Measurements from ENCODE around the gene MTFR1L. TPM values are rescaled to one million over a fixed set of nuclear protein-coding genes. Genes with fewer than 3 reads are reported as not detected.

The MTFR1L gene
- total RNA-seq, 2 donors from 2014 or later = 36.3 to 48.6 TPM

DNA sequence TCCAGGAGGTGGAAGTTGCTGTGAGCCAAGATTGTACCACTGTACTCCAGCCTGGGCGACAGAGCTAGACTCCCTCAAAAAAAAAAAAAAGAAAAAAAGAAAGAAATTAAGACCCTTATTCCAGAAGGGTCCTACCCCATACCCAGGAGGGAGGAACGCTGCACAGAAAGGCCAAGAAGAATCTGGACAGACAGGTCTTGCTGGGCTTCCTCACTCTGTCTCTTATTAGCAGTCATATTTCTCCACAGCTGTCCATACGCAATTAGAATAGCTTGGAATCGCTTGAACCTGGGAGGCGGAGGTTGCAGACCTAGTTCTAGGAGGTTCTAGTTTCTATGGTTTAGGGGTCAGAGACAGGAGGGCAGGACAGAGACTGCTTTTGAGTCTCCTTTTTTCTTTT is 58.9 kb downstream of the MTFR1L start:
- H3K27ac ChIP-seq = no peak overlapping the region

GRCh38 chr1:25879675-25880074 is 59.9 kb downstream of the MTFR1L start:
- DNase-seq = no peak
- Histone ChIP-seq H3K4me1 (peaks cover 1% of the 10 kb centered on the region), H3K9ac (ENCODE audit: low read depth in 2 of 2, low read length in 2 of 2) (no peak overlapping the region), H3K27me3 (no peaks in the 10 kb centered on the region), H3K27ac (no peak overlapping the region), H3K9me3 (no peaks in the 10 kb centered on the region), H3K36me3 (no peaks in the 10 kb centered on the region), H3K4me3 (no peak overlapping the region)
- TF ChIP-seq CTCF (IDR thresholded peaks at IDR 0.05) = no peak
- intact Hi-C loops (cut with DNase I) = no loop called here

More for the DNA sequence above, 58.9 kb downstream of the MTFR1L start:
- Histone ChIP-seq H3K27me3 (no peaks in the 10 kb centered on the region), H3K4me1 (peaks cover 6% of the 10 kb centered on the region), H3K4me3 (no peak overlapping the region), H3K9ac (ENCODE audit: low read depth in 2 of 2, low read length in 2 of 2) (no peak overlapping the region), H3K36me3 (no peaks in the 10 kb centered on the region), H3K9me3 (no peaks in the 10 kb centered on the region)
- intact Hi-C loops (cut with DNase I) = no loop called here
- DNase-seq = no peak
- TF ChIP-seq CTCF (IDR thresholded peaks at IDR 0.05) = no peak

GRCh38 chr1:25880518-25880917 is 60.8 kb downstream of the MTFR1L start:
- Histone ChIP-seq H3K36me3 (no peaks in the 10 kb centered on the region), H3K9me3 (no peaks in the 10 kb centered on the region), H3K27me3 (no peaks in the 10 kb centered on the region), H3K4me3 (no peak overlapping the region), H3K4me1 (no peaks in the 10 kb centered on the region), H3K9ac (ENCODE audit: low read depth in 2 of 2, low read length in 2 of 2) (no peak overlapping the region), H3K27ac (no peak overlapping the region)
- no peak for DNase-seq
- intact Hi-C loops (cut with DNase I) = no loop called here
- TF ChIP-seq CTCF (IDR thresholded peaks at IDR 0.05) = no peak

- no peak overlapping the region for H3K4me3 ChIP-seq
- H3K4me1 ChIP-seq = no peaks in the 10 kb centered on the region
- no peak for TF ChIP-seq CTCF (IDR thresholded peaks at IDR 0.05)
- no peaks in the 10 kb centered on the region for H3K9me3 ChIP-seq
- no peak overlapping the region for H3K9ac ChIP-seq (ENCODE audit: low read depth in 2 of 2, low read length in 2 of 2)
- intact Hi-C loops (cut with DNase I) = no loop called here
- H3K27ac ChIP-seq = no peak overlapping the region
- DNase-seq = no peak
- H3K27me3 ChIP-seq = no peaks in the 10 kb centered on the region
- no peaks in the 10 kb centered on the region for H3K36me3 ChIP-seq
Measured at GRCh38 chr1:25881266-25881665, 61.5 kb downstream of the MTFR1L start.

Other genes starting within 250 kb of the MTFR1L start
- 1 to 10 TPM; 2.7 to 4.3 TPM for gene MAN1C1, start 203.2 kb upstream of the MTFR1L start, total RNA-seq
- gene SELENON, start 19.8 kb upstream of the MTFR1L start, total RNA-seq = 10 to 100 TPM; 39.6 to 43.3 TPM
- 1 to 10 TPM; 1.2 to 4.8 TPM for gene AUNIP, start 39.5 kb downstream of the MTFR1L start, total RNA-seq
- gene PAQR7, start 55.8 kb downstream of the MTFR1L start, total RNA-seq = 1 to 10 TPM; 2.5 to 3.4 TPM
- 100 to 1,000 TPM in 1 of 2 donors, 10 to 100 TPM in 1; 79.1 to 149 TPM for gene STMN1, start 86.5 kb downstream of the MTFR1L start, total RNA-seq
- gene PAFAH2, start 178.1 kb downstream of the MTFR1L start, total RNA-seq = 10 to 100 TPM; 34.8 to 40.8 TPM
- gene EXTL1, start 201.8 kb downstream of the MTFR1L start, total RNA-seq = under 1 TPM; 0.05 to 0.29 TPM
- gene SLC30A2, start 226.2 kb downstream of the MTFR1L start, total RNA-seq = under 1 TPM; 0.27 to 0.42 TPM
- gene TRIM63, start 247.7 kb downstream of the MTFR1L start, total RNA-seq = under 1 TPM in 1 of 2 donors, not detected in 1; 0.15 TPM

Data from colonic mucosa (tissue), 4 donors.